ENCODE measurements around the gene COLGALT1. TPM values are rescaled to one million over a fixed set of nuclear protein-coding genes. Genes with fewer than 3 reads are reported as not detected.

Gene COLGALT1
- total RNA-seq, 1 donor from 2014 or later: 104 TPM

- no peak for TF ChIP-seq CTCF (IDR thresholded peaks at IDR 0.05)
- DNase-seq: no peak
- Histone ChIP-seq H3K27ac (no peak overlapping the region), H3K27me3 (peaks cover 7% of the 10 kb centered on the region), H3K9me3 (no peaks in the 10 kb centered on the region), H3K4me3 (no peak overlapping the region), H3K4me1 (peaks cover 12% of the 10 kb centered on the region), H3K36me3 (no peaks in the 10 kb centered on the region)
- ATAC-seq: no peak
- intact Hi-C loops (cut with DNase I): no loop called here
Observed at GRCh38 chr19:17610384-17610783, 54.9 kb downstream of the COLGALT1 start.

GRCh38 chr19:17611462-17612244 lies 56.2 kb downstream of the COLGALT1 start:
- intact Hi-C loops (cut with DNase I): no loop called here
- DNase-seq (no peak), ATAC-seq (no peak)
- H3K9me3 ChIP-seq: no peaks in the 10 kb centered on the region
- H3K36me3 ChIP-seq: no peaks in the 10 kb centered on the region
- no peak overlapping the region for H3K4me3 ChIP-seq
- peaks cover 13% of the 10 kb centered on the region for H3K27me3 ChIP-seq
- no peak overlapping the region for H3K27ac ChIP-seq
- TF ChIP-seq CTCF (IDR thresholded peaks at IDR 0.05): no peak
- peaks cover 2% of the 10 kb centered on the region for H3K4me1 ChIP-seq

- DNase-seq (no peak), ATAC-seq (no peak)
- intact Hi-C loops (cut with DNase I): no loop called here
- no peak for TF ChIP-seq CTCF (IDR thresholded peaks at IDR 0.05)
- H3K27me3 ChIP-seq: peaks cover 13% of the 10 kb centered on the region
- no peak overlapping the region for H3K27ac ChIP-seq
- no peaks in the 10 kb centered on the region for H3K4me1 ChIP-seq
- H3K9me3 ChIP-seq: no peaks in the 10 kb centered on the region
- no peak overlapping the region for H3K4me3 ChIP-seq
- no peaks in the 10 kb centered on the region for H3K36me3 ChIP-seq
Observed at GRCh38 chr19:17614476-17614875, 59.0 kb downstream of the COLGALT1 start.

- peaks cover 13% of the 10 kb centered on the region for H3K27me3 ChIP-seq
Observed at GRCh38 chr19:17615889-17616685, 60.6 kb downstream of the COLGALT1 start.

GRCh38 chr19:17616686-17616960 lies 61.2 kb downstream of the COLGALT1 start:
- Histone ChIP-seq H3K9me3 (no peaks in the 10 kb centered on the region), H3K36me3 (no peaks in the 10 kb centered on the region), H3K27ac (no peak overlapping the region), H3K4me1 (no peaks in the 10 kb centered on the region), H3K4me3 (no peak overlapping the region), H3K27me3 (peaks cover 13% of the 10 kb centered on the region)
- ATAC-seq (no peak), DNase-seq (no peak)
- intact Hi-C loops (cut with DNase I): no loop called here
- no peak for TF ChIP-seq CTCF (IDR thresholded peaks at IDR 0.05)

More at GRCh38 chr19:17615889-17616685, 60.6 kb downstream of the COLGALT1 start:
- DNase-seq (no peak), ATAC-seq (peak; percentile 5)
- H3K36me3 ChIP-seq: no peaks in the 10 kb centered on the region
- H3K27ac ChIP-seq: no peak overlapping the region
- H3K4me3 ChIP-seq: no peak overlapping the region
- no peak for TF ChIP-seq CTCF (IDR thresholded peaks at IDR 0.05)
- no peaks in the 10 kb centered on the region for H3K4me1 ChIP-seq
- H3K9me3 ChIP-seq: no peaks in the 10 kb centered on the region
- intact Hi-C loops (cut with DNase I): no loop called here

Data from upper lobe of right lung (tissue), 1 donor.